Activated naive CD4-positive, alpha-beta T cell treated with anti-CD3 and anti-CD28 coated beads, Interleukin-2, amount 50 U/mL, for 16 hours (primary cell): ENCODE measurements around the gene SDF2.

Experiments
- DNase-seq: peaks from one replicate; pipeline ENCODE4 v3.0.0-alpha.2; 2020

SDF2 gene, protein sequence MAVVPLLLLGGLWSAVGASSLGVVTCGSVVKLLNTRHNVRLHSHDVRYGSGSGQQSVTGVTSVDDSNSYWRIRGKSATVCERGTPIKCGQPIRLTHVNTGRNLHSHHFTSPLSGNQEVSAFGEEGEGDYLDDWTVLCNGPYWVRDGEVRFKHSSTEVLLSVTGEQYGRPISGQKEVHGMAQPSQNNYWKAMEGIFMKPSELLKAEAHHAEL

GRCh38 chr17:28661635-28662526 lies at the start of gene SDF2, which contains the start of gene SUPT6H:
Gene SDF2, minus strand, starts transcription at chr17:28661906. Its CDS starts 30 bp downstream, at chr17:28661876.
Gene SUPT6H, plus strand, starts transcription at chr17:28662205. Its CDS starts 11,197 bp downstream, at chr17:28673402.
- peak; percentile 95 for DNase-seq

GRCh38 chr17:28710861-28711722 lies 49.4 kb upstream of the SDF2 start:
- peak; percentile 89 for DNase-seq

DNA sequence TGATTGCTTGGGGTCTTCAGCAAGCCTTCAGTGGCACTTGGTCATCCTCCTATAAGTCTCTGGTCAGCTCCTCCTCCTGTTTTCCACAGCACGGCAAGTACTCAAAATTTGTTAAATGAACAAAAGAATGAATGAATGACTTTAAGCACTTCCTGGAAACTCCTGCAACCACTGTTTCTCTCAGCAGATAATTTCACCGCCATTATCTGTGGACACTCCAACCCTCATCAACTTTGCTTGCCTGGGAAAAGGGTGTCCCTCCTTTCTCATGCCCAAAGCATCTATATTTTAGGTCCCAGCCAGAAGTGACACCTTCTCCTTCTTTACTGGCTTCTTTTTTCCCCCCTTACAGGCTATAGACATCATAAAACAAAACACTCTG lies 45.6 kb upstream of the SDF2 start:
- no peak for DNase-seq

GRCh38 chr17:28706471-28707338 lies 45.0 kb upstream of the SDF2 start:
- no peak for DNase-seq

- DNase-seq, result no peak
Observed at GRCh38 chr17:28705728-28706334, 44.1 kb upstream of the SDF2 start.

DNA sequence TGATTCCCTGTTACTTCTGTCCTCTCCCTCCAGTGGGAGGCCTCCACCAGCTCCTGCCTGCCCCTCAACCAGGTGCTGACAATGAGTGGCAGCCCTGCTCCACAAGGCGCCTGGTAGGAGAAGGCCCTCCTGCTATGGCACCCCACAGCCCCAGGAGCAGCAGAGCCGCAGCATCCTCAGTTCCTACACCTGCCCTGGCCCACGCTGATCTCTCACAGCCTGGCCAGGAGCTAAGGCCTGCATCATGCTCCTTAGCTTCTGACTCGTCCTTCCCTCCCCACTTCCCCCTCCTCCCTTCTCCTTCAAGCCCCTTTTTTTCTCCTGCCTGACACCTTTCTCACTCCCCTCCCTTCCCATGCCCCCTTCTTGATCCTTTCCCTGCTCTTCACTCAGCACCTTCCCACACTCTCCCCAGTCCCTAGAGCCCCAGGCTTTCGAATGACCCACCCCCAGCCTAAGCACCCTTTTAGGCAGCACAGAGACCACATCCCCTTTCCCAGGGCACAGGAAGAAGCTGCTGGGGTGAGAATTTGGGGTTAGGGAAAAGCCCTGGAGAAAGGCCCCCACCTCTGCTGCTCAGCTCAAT lies 43.5 kb upstream of the SDF2 start:
- DNase-seq, result no peak

- DNase-seq, result no peak
Observed at GRCh38 chr17:28704219-28704858, 42.6 kb upstream of the SDF2 start.

- no peak for DNase-seq
Observed at GRCh38 chr17:28703552-28704218, 42.0 kb upstream of the SDF2 start.

- DNase-seq, result no peak
Observed at GRCh38 chr17:28702752-28703150, 41.0 kb upstream of the SDF2 start.

DNA sequence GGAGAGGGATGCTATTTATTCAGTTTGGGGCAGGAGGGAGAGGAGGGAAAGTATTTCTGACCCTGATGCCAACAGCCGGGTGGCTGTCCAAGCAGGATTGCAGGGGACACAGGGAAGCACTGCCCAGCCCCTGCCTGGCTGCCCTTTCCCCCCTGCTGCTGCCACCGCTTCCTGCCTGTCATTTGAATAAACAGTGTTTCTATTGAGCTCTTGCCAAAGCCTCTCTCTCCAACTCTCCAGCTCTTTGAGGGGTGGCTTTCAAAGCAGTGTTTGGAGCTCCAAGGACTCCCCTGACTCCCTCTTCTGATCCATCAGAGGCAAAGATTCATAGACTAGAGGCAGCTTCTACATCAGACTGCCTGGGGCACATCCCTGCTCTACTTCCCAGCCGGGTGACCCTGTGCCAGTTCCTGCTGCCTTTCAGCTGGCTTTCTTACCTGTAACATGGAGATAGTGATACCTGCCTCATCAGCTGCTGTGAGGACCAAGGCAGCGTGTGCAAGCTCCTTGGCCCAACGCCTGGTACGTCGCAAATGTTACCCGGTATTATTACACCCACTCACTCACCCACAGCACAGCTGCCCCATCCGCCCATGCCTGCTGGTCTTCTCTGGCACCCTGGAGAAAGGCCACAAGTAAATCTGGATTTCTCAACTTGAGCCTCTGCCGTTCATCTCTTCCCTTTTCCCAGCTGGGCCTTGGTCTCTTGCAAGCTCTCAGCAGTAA lies 40.5 kb upstream of the SDF2 start:
- DNase-seq, result no peak

DNA sequence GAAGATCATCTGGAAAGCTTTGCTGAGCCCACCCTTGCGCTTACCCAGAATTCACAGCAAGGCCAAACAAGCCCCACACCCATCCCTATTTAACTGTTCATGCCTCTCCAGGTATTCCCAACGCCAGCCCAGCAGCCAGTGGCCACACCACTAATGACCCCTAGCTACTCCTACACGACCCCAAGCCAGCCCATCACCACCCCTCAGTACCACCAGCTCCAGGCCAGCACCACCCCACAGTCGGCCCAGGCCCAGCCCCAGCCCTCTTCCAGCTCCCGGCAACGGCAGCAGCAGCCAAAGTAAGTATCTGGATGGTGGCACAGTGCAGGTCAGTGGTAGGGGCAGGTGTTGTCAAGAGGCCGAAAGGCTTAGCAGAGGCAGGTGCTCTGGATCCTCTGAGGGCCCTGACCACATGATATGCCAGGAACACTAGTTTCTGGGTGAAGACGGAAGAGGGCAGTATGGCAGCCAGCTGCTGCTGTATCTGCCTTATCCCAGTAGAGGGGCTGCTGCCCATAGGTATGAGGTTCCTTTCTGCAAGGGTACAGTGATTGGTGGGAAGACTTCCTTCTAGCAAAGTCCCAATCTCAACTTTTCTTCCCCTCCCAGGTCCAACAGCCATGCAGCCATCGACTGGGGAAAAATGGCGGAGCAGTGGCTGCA lies 39.3 kb upstream of the SDF2 start:
- no peak for DNase-seq

GRCh38 chr17:28700278-28700677 lies 38.6 kb upstream of the SDF2 start:
- DNase-seq, result no peak

GRCh38 chr17:28698253-28698941 lies 36.7 kb upstream of the SDF2 start:
- DNase-seq, result no peak

- no peak for DNase-seq
Observed at GRCh38 chr17:28693869-28694268, 32.2 kb upstream of the SDF2 start.

DNA sequence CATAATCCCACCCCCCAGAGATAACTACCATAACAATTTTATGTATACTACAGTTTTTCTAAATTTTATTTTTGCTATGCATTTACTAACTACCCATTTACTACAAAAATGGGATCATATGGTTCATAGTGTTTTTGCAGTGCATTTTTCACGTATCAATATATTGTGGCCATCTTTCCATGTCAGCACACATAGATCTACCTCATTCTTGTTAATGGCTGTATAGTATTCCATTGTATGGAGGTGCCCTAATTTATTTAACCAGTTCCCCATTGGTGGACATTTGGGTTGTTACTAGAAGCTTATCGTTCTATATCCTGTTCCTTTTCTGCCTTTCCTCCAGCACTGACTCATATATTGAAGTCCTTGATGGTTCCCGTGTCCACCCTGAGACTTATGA lies 27.3 kb upstream of the SDF2 start:
- no peak for DNase-seq

GRCh38 chr17:28688481-28688880 lies 26.8 kb upstream of the SDF2 start:
- DNase-seq, result no peak

DNA sequence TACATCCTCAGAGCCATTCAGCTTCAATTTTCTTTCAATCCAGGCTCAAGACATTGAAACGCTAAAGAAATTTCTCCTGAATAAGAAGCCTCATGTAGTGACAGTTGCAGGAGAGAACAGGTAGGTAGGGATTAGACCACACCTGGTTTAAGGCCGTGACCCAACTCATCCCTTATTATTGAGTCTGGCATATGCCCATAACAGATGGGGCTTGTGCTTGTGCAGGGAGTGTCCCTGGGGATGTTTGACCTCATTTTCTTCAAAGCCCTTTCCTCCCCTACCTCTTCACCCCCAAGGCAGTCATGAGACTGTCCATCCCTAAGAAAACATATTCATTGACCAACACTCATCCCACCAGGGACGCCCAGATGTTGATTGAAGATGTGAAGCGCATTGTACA lies 24.6 kb upstream of the SDF2 start:
- no peak for DNase-seq

GRCh38 chr17:28685366-28685765 lies 23.7 kb upstream of the SDF2 start:
- no peak for DNase-seq
